MM.1S (cell line): ENCODE results near the gene PRKD1.

Experiments used
- EZH2 ChIP-seq: fragments of 300-600 bp; sonication (generic); optimal IDR thresholded peaks from 2 replicates; pipeline ENCODE3; 2017; ENCODE audit warnings: low read depth, mild to moderate bottlenecking, antibody characterized with exemption, low read length, mixed read lengths
- EZH2phosphoT487 ChIP-seq: fragments of 300-600 bp; sonication (generic); IDR thresholded peaks from 2 replicates; pipeline ENCODE4 v1.6.1; 2018; ENCODE audit warnings: antibody characterized with exemption, low read length
- TF ChIP-seq, protein P1 (sequence below): fragments of 300-600 bp; sonication (generic); IDR thresholded peaks from 2 replicates; pipeline ENCODE4 v1.5.1; 2016; ENCODE audit warnings: antibody characterized with exemption, low read length, mixed read lengths

DNA sequence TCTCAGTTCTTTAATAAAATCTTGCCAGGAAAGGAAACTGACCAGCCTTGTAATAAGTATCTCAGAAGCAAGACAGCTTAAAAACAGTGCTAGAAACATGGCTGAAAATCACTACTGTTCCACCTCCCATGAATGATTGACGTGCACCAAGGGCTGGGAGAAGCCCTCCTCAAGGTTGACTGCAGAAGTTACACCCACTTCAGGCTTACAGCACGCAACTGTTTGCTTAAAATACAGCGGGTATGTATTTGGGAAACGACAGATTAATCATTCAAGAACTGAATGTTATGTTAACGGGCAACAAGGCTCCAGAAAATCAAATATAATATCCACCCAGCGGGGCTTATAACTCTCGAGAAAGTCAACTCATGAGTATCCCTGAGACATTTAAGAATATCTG, 22.1 kb downstream of the PRKD1 start:
- TF ChIP-seq, protein P1, sequence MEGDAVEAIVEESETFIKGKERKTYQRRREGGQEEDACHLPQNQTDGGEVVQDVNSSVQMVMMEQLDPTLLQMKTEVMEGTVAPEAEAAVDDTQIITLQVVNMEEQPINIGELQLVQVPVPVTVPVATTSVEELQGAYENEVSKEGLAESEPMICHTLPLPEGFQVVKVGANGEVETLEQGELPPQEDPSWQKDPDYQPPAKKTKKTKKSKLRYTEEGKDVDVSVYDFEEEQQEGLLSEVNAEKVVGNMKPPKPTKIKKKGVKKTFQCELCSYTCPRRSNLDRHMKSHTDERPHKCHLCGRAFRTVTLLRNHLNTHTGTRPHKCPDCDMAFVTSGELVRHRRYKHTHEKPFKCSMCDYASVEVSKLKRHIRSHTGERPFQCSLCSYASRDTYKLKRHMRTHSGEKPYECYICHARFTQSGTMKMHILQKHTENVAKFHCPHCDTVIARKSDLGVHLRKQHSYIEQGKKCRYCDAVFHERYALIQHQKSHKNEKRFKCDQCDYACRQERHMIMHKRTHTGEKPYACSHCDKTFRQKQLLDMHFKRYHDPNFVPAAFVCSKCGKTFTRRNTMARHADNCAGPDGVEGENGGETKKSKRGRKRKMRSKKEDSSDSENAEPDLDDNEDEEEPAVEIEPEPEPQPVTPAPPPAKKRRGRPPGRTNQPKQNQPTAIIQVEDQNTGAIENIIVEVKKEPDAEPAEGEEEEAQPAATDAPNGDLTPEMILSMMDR, result no peak
- TF ChIP-seq EZH2phosphoT487 (no peak), EZH2 (no peak)
